HG02943 (cell line): ENCODE measurements around the gene HOXC9.

ENCODE experiments used
- ATAC-seq: cut with Tn5 transposase; IDR thresholded peaks from one replicate; pipeline ENCODE4 v1.9.1; 2021; ENCODE audit warnings: mild to moderate bottlenecking, low read depth, moderate library complexity; ENCODE audit not compliant: unreplicated experiment

HOXC9 gene

GRCh38 chr12:54049108-54049507 lies 49.1 kb downstream of the HOXC9 start:
- no peak for ATAC-seq

- ATAC-seq: no peak
These were observed 50.5 kb downstream of the HOXC9 start for GRCh38 chr12:54050482-54050810.

GRCh38 chr12:54051026-54051842 lies 51.3 kb downstream of the HOXC9 start:
- no peak for ATAC-seq

GRCh38 chr12:54051874-54052437 lies 52.0 kb downstream of the HOXC9 start:
- no peak for ATAC-seq

- no peak for ATAC-seq
These were observed 52.6 kb downstream of the HOXC9 start for GRCh38 chr12:54052438-54053002.
